OCI-LY7 (cell line): ENCODE data around the gene EGFR. TPM values are rescaled to one million over a fixed set of nuclear protein-coding genes. Genes with fewer than 3 reads are reported as not detected.

Experiments
- BruUV-seq: library from RNA; stranded (reverse); fragments of 400-500 nt; replicated peaks from 2 replicates; lab custom pipeline; 2021; lab: Mats Ljungman, UMichigan
- CTCF ChIA-PET: fragments of 300-600 bp; sonication (Branson Sonifier 250); formaldehyde crosslinking; loops from one replicate; lab custom pipeline; 2022; ENCODE audit warnings: antibody characterized with exemption; ENCODE audit not compliant: unreplicated experiment; lab: Charles Lee
- POLR2A ChIA-PET: fragments of 300-600 bp; sonication (Branson Sonifier 250); formaldehyde crosslinking; loops from one replicate; lab custom pipeline; 2022; ENCODE audit warnings: antibody characterized with exemption; lab: Charles Lee
- DNase-seq: peaks from one replicate; pipeline ENCODE4 v3.0.0-alpha.2; 2015; ENCODE audit warnings: low spot score
- H2AFZ ChIP-seq: fragments of 200-600 bp; sonication (generic), shearing (Covaris generic); 2 replicates; pipeline ENCODE4 v1.6.1; 2014; ENCODE audit warnings: mild to moderate bottlenecking, antibody characterized with exemption, low read length, moderate library complexity
- H3K27ac ChIP-seq: fragments of 200-600 bp; sonication (generic); 2 replicates; pipeline ENCODE4 v1.5.1; 2014; ENCODE audit warnings: mixed run types, low read depth, mild to moderate bottlenecking, moderate library complexity, low read length, inconsistent platforms; ENCODE audit not compliant: poor library complexity, severe bottlenecking
- H3K36me3 ChIP-seq: fragments of 200-600 bp; sonication (generic); 2 replicates; pipeline ENCODE4 v1.6.1; 2014; ENCODE audit warnings: mild to moderate bottlenecking, antibody characterized with exemption, low read length, moderate library complexity, mixed read lengths; ENCODE audit not compliant: insufficient read depth
- H3K4me1 ChIP-seq: fragments of 200-600 bp; sonication (generic); 2 replicates; pipeline ENCODE4 v1.5.1; 2014; ENCODE audit warnings: mild to moderate bottlenecking, low read length; ENCODE audit not compliant: insufficient read depth, poor library complexity, severe bottlenecking
- H3K4me2 ChIP-seq: fragments of 200-600 bp; sonication (generic); 2 replicates; pipeline ENCODE4 v1.6.1; 2014; ENCODE audit warnings: mild to moderate bottlenecking, low read length
- H3K4me3 ChIP-seq: fragments of 200-600 bp; sonication (generic); 2 replicates; pipeline ENCODE4 v1.5.1; 2014; ENCODE audit warnings: mild to moderate bottlenecking, low read depth, low read length; ENCODE audit not compliant: poor library complexity, severe bottlenecking
- H3K79me2 ChIP-seq: fragments of 200-600 bp; sonication (generic); 2 replicates; pipeline ENCODE4 v1.6.1; 2016; ENCODE audit warnings: low read depth, mild to moderate bottlenecking, low read length, moderate library complexity, mixed read lengths; ENCODE audit not compliant: insufficient read depth
- H3K9me2 ChIP-seq: fragments of 200-600 bp; sonication (generic); 2 replicates; pipeline ENCODE4 v1.6.1; 2016; ENCODE audit warnings: mild to moderate bottlenecking, low read length, mixed read lengths; ENCODE audit not compliant: insufficient read depth
- H3K9me3 ChIP-seq: fragments of 200-600 bp; sonication (generic); 2 replicates; pipeline ENCODE4 v1.6.1; 2014; ENCODE audit warnings: mild to moderate bottlenecking, mixed run types, low read length, mixed read lengths
- H4K20me1 ChIP-seq: fragments of 200-600 bp; sonication (generic); 2 replicates; pipeline ENCODE4 v1.6.1; 2014; ENCODE audit warnings: mild to moderate bottlenecking, antibody characterized with exemption, low read length, moderate library complexity, mixed read lengths; ENCODE audit not compliant: insufficient read depth
- EZH2phosphoT487 ChIP-seq: fragments of 200-600 bp; sonication (generic); IDR thresholded peaks from 2 replicates; pipeline ENCODE4 v1.6.1; 2018; ENCODE audit warnings: low read depth, borderline replicate concordance, mild to moderate bottlenecking, mixed run types, antibody characterized with exemption, low read length, moderate library complexity, mixed read lengths
- intact Hi-C: fragments of 100-400 bp; cut with micrococcal nuclease; formaldehyde crosslinking; loops from one replicate; pipeline ENCODE4 v1.10.0; 2022; ENCODE audit not compliant: unreplicated experiment
- total RNA-seq, 2 experiments: library from RNA; depleted of rRNA in 1 of 2; stranded (reverse); fragments of >200 nt in 1 of 2; shearing (Covaris generic) in 1 of 2; gene quantifications; 2 replicates each; pipeline ENCODE4 v1.2.3, GENCODE V29; 2014 to 2022
- TF ChIP-seq, protein P1 (sequence below): fragments of 200-600 bp; sonication (generic); conservative IDR thresholded peaks from 2 replicates; pipeline ENCODE4 v1.5.1; 2014; ENCODE audit warnings: mild to moderate bottlenecking, antibody characterized with exemption, low read length, moderate library complexity, mixed read lengths

EGFR gene
- total RNA-seq, 2 experiments from 2014 or later = 0.27 TPM; not detected in 1

DNA sequence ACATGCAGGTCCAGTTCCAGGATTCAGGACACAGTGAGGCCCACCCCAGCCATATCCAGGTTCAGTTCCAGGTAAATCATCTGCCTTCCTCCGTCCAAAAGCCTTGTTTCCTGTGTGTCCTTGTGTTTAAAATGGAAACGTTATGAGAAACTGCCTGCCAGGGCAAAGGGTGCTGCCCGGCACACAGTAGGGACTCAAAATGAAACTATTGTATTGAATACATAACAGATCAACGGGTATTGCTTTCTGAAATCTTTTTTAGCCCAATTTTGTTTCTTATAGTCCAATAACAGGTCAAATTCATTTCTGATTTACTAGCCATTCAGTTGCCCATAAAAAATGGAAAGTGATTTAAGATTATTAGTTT is 115.5 kb downstream of the EGFR start:
- Histone ChIP-seq H3K4me3 (no peak overlapping the region), H3K36me3 (no peaks in the 10 kb centered on the region), H3K4me1 (no peaks in the 10 kb centered on the region), H4K20me1 (no peaks in the 10 kb centered on the region), H3K9me2 (no peaks in the 10 kb centered on the region), H3K4me2 (no peak overlapping the region), H3K9me3 (no peaks in the 10 kb centered on the region), H2AFZ (no peak overlapping the region), H3K79me2 (no peaks in the 10 kb centered on the region), H3K27ac (no peak overlapping the region)
- ChIA-PET CTCF (no interaction called here), POLR2A (no interaction called here)
- no peak for DNase-seq
- intact Hi-C loops = no loop called here
- TF ChIP-seq, protein P1, sequence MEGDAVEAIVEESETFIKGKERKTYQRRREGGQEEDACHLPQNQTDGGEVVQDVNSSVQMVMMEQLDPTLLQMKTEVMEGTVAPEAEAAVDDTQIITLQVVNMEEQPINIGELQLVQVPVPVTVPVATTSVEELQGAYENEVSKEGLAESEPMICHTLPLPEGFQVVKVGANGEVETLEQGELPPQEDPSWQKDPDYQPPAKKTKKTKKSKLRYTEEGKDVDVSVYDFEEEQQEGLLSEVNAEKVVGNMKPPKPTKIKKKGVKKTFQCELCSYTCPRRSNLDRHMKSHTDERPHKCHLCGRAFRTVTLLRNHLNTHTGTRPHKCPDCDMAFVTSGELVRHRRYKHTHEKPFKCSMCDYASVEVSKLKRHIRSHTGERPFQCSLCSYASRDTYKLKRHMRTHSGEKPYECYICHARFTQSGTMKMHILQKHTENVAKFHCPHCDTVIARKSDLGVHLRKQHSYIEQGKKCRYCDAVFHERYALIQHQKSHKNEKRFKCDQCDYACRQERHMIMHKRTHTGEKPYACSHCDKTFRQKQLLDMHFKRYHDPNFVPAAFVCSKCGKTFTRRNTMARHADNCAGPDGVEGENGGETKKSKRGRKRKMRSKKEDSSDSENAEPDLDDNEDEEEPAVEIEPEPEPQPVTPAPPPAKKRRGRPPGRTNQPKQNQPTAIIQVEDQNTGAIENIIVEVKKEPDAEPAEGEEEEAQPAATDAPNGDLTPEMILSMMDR = no peak
- no peak for TF ChIP-seq EZH2phosphoT487
- no TSS peak for BruUV-seq

DNA sequence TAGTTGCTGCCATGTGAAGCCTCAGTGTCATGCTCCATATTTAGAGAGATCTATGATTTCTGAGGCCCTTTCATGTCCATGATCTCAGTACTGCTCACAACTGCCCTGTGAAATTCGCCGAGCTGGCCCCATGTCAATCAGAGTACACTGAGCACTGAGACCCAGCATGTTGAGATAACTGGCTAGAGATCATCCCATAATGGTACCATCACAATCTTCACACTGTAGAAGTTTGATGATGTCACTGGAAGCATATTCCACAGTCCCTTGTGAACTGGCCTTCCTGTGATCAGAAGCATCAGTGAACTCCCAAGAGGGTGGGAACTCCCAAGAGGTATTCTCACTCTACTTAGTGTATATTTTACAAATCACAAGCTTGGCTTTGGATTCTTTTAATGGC is 116.0 kb downstream of the EGFR start:
- no TSS peak for BruUV-seq
- no peak overlapping the region for H3K4me2 ChIP-seq
- TF ChIP-seq, protein P1 = no peak
- TF ChIP-seq EZH2phosphoT487 = no peak
- no peaks in the 10 kb centered on the region for H3K36me3 ChIP-seq
- H3K9me3 ChIP-seq = no peaks in the 10 kb centered on the region
- no peaks in the 10 kb centered on the region for H3K9me2 ChIP-seq
- DNase-seq = no peak
- H3K4me3 ChIP-seq = no peak overlapping the region
- POLR2A ChIA-PET = no interaction called here
- intact Hi-C loops = no loop called here
- H3K79me2 ChIP-seq = no peaks in the 10 kb centered on the region
- no peak overlapping the region for H3K27ac ChIP-seq
- no peaks in the 10 kb centered on the region for H3K4me1 ChIP-seq
- no peaks in the 10 kb centered on the region for H4K20me1 ChIP-seq
- no peak overlapping the region for H2AFZ ChIP-seq
- CTCF ChIA-PET = no interaction called here

DNA sequence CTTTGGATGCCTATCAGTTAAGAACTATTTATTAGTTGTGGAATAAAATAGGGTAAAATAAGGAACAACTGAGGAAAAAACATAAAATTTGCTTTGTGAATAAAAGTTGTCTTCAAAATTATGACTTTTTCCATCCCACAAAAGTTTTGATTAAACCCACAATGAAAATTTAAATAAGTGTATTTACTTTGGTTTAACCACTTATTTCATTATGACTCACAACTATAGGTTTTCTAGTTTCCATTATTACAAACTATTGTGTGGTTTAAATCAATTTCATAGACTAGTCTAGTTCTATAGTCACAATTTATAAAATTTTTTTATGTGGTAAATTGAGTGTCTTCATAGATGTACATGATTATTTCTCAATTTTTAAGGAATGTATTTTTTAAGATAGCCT is 116.6 kb downstream of the EGFR start:
- Histone ChIP-seq H3K9me2 (no peaks in the 10 kb centered on the region), H3K79me2 (no peaks in the 10 kb centered on the region), H3K4me3 (no peak overlapping the region), H3K36me3 (no peaks in the 10 kb centered on the region), H2AFZ (no peak overlapping the region), H3K27ac (no peak overlapping the region), H3K4me2 (no peak overlapping the region), H4K20me1 (no peaks in the 10 kb centered on the region), H3K9me3 (no peaks in the 10 kb centered on the region), H3K4me1 (no peaks in the 10 kb centered on the region)
- ChIA-PET POLR2A (no interaction called here), CTCF (no interaction called here)
- intact Hi-C loops = no loop called here
- DNase-seq = no peak
- no TSS peak for BruUV-seq
- TF ChIP-seq, protein P1 = no peak
- TF ChIP-seq EZH2phosphoT487 = no peak
